Fibroblast of villous mesenchyme (primary cell): ENCODE measurements around the gene ESRRB. TPM values are rescaled to one million over a fixed set of nuclear protein-coding genes. Genes with fewer than 3 reads are reported as not detected.

Experiments
- DNase-seq: peaks from one replicate; pipeline ENCODE4 v3.0.0-alpha.2; 2010; ENCODE audit warnings: low read depth
- H3K4me3 ChIP-seq: 2 replicates; pipeline ENCODE4 v1.5.1; 2011; ENCODE audit warnings: low read depth, mild to moderate bottlenecking, low read length
- total RNA-seq: library from RNA; depleted of rRNA; stranded (reverse); fragments of >200 nt; gene quantifications from 2 replicates; pipeline ENCODE4 v1.2.3, GENCODE V29; 2012
- TF ChIP-seq, protein P1 (sequence below): IDR thresholded peaks from 2 replicates; pipeline ENCODE4 v1.5.1; 2012; ENCODE audit warnings: low read depth, mild to moderate bottlenecking, low read length; ENCODE audit not compliant: insufficient read depth

ESRRB gene
- total RNA-seq, 1 donor = not detected

DNA sequence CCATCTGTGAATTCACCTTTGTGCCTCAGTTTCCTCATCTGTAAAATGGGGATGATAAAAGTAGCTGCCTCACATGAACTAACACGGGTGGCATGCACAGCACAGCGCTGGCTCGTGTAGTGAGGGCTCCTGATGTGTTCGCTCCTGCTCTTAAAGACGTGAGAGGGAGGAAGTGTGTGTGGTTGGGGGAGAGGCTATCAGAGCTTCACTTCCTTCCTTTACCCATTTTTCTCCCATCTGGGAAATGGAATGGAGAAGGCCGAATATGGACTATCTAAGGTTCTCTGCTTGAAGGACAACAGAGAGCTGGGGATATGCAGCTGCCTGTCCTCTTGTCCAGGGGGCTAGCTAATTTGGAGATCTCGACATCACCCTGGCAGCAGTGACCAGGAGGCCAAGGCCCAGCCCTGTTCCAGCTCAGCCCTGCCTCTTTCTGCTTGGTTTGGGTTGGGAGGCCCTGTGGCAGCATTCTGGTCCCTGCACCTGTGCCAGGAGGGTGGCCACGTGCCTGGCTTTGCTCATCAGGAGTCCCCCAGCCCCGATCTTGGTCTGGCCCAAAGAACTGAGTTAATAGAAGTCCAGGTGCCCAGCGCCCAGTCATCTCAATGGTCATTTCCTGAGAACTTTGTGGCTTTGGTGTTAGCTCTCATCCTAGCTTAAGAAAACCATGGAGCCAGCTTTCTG is 44.5 kb upstream of the ESRRB start:
- DNase-seq = no peak
- TF ChIP-seq, protein P1, sequence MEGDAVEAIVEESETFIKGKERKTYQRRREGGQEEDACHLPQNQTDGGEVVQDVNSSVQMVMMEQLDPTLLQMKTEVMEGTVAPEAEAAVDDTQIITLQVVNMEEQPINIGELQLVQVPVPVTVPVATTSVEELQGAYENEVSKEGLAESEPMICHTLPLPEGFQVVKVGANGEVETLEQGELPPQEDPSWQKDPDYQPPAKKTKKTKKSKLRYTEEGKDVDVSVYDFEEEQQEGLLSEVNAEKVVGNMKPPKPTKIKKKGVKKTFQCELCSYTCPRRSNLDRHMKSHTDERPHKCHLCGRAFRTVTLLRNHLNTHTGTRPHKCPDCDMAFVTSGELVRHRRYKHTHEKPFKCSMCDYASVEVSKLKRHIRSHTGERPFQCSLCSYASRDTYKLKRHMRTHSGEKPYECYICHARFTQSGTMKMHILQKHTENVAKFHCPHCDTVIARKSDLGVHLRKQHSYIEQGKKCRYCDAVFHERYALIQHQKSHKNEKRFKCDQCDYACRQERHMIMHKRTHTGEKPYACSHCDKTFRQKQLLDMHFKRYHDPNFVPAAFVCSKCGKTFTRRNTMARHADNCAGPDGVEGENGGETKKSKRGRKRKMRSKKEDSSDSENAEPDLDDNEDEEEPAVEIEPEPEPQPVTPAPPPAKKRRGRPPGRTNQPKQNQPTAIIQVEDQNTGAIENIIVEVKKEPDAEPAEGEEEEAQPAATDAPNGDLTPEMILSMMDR = no peak
- no peak overlapping the region for H3K4me3 ChIP-seq

DNA sequence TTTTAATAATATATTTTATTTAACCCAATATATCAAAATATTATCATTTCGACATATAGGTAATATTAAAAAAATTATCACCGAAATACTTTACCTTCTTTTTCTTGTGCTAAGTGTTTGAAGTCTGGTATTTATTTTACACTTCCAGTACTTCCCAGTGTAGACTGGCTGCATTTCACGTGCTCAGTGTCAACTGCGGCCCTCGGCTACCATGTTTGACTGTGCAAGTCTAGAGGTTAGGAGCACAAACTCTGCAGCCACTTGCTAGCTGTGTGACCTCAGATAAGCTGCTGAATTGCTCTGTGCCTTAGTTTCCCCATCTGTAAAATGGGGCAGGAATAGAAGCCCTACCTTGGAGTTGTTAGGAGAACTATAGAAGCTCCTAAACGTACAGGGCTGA is 42.3 kb upstream of the ESRRB start:
- DNase-seq = no peak
- H3K4me3 ChIP-seq = no peak overlapping the region
- TF ChIP-seq, protein P1 = no peak

DNA sequence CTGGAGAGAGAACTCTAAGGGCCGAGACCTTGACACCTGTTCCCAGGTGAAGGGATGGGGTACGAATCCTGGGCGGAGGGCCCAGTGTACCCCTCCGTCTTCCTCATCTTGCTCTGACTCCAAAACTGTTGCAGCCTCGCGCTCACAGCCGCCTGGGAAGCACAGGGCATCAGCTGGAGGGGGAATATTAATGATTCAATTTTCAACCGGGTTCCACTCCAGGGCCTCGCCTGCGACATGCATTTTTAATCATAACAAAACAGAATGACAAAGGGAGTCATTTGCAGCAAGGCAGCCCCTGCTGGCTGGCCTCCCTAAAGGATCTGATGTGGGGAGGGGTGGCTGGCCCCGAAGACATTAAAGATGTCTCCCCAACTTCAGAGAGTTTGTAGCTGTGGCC is 41.6 kb upstream of the ESRRB start:
- TF ChIP-seq, protein P1 = no peak
- H3K4me3 ChIP-seq = no peak overlapping the region
- DNase-seq = no peak

DNA sequence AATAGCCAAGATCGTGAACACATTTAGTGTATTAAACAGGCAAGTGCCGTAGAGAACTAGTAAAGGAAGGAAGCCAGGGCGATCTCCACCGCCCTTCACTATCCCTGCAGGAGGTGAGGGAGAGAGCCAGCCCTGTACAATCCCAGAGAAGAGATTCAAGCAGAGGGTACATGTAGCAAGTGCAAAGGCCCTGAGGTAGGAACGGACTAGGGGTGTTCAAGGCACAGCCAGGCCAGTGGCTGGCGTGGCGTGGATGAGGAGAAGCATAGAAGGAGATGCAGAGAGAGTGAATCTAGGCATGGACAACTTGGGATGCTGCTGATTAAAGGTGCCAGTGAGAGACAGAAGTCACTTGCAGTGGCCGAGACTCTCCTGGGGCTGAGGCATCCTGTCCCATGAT is 39.1 kb upstream of the ESRRB start:
- TF ChIP-seq, protein P1 = no peak

DNA sequence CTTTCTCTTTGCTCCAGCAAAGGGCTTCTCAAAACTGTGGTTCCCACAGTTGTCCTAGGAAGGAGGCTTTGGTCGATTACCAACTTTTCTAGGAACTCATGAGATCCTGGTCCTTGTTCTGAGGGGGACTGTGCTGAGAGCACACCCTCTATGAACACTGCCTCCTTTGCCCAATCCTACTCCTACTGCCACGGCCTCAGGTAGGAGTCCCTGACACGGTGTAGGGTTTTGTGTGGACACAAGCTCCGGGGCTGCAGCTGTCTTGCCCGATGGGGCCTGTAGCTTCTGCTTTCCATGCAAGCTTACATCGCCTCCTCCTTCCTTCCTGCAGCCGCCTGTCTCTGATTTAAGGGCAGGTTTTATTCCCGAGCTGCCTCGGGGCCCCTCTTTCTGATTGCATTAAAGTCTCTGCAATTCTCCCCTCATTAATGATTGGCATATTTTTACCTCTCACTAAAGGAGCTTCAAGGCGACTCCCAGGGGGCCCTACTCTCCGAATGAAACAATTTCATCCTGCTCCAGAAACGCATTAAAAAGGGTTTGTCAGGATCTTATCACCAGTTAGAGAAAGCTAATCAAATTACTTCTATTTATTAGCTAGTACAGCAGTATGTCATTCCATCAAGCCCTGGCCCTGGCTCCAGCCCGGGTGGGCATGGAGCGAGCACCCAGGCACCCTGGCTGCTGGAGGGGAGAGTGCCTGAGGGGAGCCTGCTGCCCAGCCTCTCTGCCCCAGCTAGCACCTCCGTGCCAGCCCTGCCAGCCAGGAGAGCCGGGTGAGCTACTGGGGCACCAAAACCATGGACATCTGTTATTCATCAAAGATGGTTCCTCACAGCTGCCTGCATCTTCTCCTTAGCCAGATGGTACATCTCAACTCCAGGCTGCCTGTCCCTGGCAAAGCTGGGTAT is 38.0 kb upstream of the ESRRB start:
- no peak overlapping the region for H3K4me3 ChIP-seq
- TF ChIP-seq, protein P1 = no peak
- no peak for DNase-seq

More for the DNA sequence above, 39.1 kb upstream of the ESRRB start:
- no peak overlapping the region for H3K4me3 ChIP-seq
- no peak for DNase-seq

DNA sequence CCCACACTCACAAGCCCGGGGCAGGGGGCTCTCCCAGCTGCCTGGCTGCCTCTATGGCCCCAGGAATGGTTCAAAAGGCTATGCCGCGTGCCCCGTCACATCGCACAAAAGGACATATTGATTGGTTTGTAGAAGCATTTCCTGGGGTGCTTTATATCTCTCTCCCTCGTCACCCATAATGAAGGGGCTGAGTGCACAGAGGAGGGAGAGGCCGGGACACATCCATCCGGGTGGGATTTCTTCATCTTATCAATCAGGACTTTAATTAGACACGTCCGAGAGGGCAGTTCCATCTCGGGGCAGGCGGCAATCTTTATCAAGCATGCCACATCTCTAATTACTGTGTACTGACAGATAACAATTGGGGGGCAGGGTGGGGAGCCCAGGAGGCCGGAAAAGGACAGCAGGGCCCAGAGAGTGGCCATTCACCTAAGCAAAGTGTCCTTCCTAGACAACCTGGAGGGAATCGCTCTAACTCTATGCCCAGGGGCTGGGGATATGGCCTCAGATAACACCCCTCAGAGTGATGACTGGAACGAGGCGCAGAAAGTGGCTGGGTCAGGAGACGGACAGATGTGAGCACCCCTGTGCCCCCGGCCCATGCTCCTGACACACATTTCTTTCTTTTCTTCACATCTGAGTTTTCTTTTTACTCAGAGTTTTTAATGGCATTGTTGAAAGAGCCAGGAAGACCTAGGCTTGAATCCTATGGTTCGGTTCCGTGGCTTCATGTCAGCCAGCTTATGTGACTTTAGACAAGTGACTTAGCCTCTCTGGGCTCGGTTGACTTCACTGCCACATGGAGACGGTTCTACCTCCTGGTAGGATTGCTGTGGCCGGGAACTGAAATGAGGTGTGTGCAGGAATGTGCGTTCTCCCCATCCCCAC is 36.0 kb upstream of the ESRRB start:
- TF ChIP-seq, protein P1 = no peak

More for the DNA sequence above, 36.0 kb upstream of the ESRRB start:
- DNase-seq = no peak
- no peak overlapping the region for H3K4me3 ChIP-seq
